Measurements from ENCODE around the gene ARPC1A.
A peak's percentile ranks its signal among the peaks of the same experiment; 100 is the strongest.

Gene ARPC1A

DNA sequence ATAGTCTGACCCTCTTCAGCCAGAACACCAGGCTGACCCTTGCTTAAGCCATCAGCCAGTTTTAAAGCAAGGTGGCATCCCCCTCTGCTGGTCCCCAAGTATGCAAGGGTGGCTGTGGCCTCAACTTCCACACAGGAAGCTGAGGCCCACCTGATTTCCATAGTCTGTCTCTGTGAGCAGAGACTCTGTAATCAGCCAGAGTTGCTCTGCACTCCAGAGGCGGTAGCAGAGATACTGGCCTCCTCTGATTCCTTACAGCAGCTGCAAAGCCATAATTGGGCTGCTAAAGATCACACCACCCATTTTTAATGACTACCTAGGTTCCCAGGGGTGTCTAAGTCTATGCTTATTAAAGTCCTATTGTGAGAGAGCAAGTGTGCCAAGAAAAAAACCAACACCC lies 80.9 kb downstream of the ARPC1A start:
- Histone ChIP-seq H3K4me3 (ENCODE audit: low read depth in 1 of 2, low read length in 1 of 2) (no peak overlapping the region), H3K9me3 (no peaks in the 10 kb centered on the region), H3K27me3 (no peaks in the 10 kb centered on the region), H3K4me1 (ENCODE audit: control insufficient read depth in 1 of 2, insufficient read depth in 1 of 2, low read depth in 1 of 2, low read length in 1 of 2) (peaks cover 35 to 38% of the 10 kb centered on the region in 2 experiments), H3K36me3 (peaks cover 40% of the 10 kb centered on the region), H3K27ac (no peak overlapping the region)
- TF ChIP-seq, protein P1, sequence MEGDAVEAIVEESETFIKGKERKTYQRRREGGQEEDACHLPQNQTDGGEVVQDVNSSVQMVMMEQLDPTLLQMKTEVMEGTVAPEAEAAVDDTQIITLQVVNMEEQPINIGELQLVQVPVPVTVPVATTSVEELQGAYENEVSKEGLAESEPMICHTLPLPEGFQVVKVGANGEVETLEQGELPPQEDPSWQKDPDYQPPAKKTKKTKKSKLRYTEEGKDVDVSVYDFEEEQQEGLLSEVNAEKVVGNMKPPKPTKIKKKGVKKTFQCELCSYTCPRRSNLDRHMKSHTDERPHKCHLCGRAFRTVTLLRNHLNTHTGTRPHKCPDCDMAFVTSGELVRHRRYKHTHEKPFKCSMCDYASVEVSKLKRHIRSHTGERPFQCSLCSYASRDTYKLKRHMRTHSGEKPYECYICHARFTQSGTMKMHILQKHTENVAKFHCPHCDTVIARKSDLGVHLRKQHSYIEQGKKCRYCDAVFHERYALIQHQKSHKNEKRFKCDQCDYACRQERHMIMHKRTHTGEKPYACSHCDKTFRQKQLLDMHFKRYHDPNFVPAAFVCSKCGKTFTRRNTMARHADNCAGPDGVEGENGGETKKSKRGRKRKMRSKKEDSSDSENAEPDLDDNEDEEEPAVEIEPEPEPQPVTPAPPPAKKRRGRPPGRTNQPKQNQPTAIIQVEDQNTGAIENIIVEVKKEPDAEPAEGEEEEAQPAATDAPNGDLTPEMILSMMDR (IDR thresholded peaks at IDR 0.05) = no peak

DNA sequence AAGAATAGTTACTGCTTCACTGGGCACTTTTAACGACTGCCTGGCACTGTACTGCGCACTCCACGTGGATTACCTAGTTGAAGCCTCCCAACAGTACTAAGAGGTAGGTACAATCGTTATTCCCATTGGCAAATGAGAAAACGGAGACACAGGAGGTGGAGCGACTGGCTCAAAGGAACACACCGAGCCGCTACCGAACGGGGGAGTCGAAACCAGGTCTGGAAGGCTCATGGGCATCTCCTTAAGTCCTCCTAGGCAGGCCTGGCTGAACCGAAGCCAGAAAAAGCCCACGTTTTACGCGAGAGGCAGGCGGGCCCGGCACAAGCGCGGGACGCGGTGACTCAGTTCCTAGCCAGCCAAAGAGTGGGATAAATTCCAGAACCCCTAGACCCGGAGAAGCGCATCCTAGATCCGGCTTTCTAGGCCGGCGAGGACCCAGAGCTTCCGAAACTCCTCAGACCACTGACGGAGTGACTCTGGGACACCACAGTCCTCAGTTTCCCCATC lies 82.2 kb downstream of the ARPC1A start:
- TF ChIP-seq, protein P1 (IDR thresholded peaks at IDR 0.05) = no peak
- H3K4me1 ChIP-seq (ENCODE audit: control insufficient read depth in 1 of 2, insufficient read depth in 1 of 2, low read depth in 1 of 2, low read length in 1 of 2) = peaks cover 35 to 38% of the 10 kb centered on the region in 2 experiments
- H3K4me3 ChIP-seq (ENCODE audit: low read depth in 1 of 2, low read length in 1 of 2) = peak overlapping the region; percentile 79 to 100
- no peaks in the 10 kb centered on the region for H3K9me3 ChIP-seq
- peak overlapping the region; percentile 96 for H3K27ac ChIP-seq
- H3K36me3 ChIP-seq = peaks cover 51% of the 10 kb centered on the region
- no peaks in the 10 kb centered on the region for H3K27me3 ChIP-seq

DNA sequence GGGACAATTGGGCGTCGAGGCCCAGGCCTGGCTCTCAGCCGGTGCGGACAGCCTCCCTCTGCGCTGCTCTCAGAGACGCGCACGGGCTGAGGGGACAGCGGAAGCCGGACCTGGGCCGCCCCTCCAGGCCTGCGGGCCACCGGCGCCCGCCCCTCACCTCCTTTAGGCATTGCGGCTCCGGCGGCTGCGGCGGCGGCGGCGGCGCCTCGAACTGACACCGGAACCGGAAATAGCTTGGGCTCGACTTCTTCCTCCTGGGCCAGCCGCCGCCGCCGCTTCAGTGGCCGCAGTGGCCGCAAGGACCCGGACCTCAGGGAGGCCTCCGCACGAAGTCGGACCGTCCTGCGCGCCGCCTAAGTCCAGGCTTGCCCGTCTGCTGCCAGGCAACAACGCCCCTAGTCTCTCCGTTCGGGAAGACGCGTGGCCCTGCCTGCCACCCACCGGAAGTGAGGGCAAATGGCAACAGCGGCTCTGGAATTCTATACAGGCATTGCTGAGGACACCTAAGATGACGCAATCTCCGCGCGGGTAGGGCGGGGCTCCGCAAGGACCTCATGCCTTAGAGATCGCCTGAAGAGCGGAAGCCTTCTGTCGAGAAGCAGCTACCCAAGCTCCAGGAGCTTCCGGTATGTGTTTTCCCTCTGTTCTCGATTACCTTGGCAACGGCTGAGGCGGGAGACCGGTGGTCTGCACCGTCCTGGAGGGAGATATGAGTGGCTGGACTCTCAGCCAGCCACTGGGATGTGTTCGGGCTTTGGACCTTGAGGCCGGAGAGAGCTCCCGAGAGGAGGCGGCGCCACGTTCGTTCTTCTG lies 82.9 kb downstream of the ARPC1A start, which contains the start of the genes BUD31 and PDAP1:
TSS of gene BUD31 (plus strand) at position 591 of the 813 bp plus-strand sequence. CDS start 2,124 bp downstream, outside the sequence.
TSS of gene PDAP1 (minus strand) at position 219 of the 813 bp plus-strand sequence. CDS start at position 170, 49 bp downstream.
- H3K4me3 ChIP-seq (ENCODE audit: low read depth in 1 of 2, low read length in 1 of 2) = peak within 1 kb of the TSS; percentile 79 to 100
- TF ChIP-seq, protein P1 (IDR thresholded peaks at IDR 0.05) = peak; percentile 61
- H3K4me1 ChIP-seq (ENCODE audit: control insufficient read depth in 1 of 2, insufficient read depth in 1 of 2, low read depth in 1 of 2, low read length in 1 of 2) = peaks cover 35 to 38% of the 10 kb centered on the region in 2 experiments
- peaks cover 51% of the 10 kb centered on the region for H3K36me3 ChIP-seq
- H3K9me3 ChIP-seq = no peaks in the 10 kb centered on the region
- no peaks in the 10 kb centered on the region for H3K27me3 ChIP-seq
- H3K27ac ChIP-seq = peak within 1 kb of the TSS; percentile 96

DNA sequence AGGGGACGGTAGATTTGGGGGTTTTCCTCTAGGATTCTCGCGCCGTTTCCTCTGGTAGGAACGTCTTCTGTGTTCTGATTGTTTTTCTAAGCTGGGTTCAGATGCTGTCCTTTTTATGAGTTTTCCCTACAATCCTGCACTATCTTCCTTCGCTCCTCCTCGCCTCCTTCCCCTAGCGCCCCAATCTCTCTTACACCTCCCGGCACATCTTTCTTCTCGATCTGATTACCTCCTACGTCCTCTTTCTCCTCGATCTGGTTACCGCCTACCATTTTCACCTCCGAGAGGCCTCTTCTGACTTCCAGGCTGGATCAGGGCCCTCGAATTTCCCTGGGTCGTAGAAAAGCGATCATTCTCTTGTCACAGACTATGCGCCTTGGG lies 83.5 kb downstream of the ARPC1A start:
- H3K27me3 ChIP-seq = no peaks in the 10 kb centered on the region
- H3K27ac ChIP-seq = peak overlapping the region; percentile 96
- H3K4me1 ChIP-seq (ENCODE audit: control insufficient read depth in 1 of 2, insufficient read depth in 1 of 2, low read depth in 1 of 2, low read length in 1 of 2) = peaks cover 35 to 38% of the 10 kb centered on the region in 2 experiments
- H3K4me3 ChIP-seq (ENCODE audit: low read depth in 1 of 2, low read length in 1 of 2) = peak overlapping the region; percentile 79 to 100
- H3K36me3 ChIP-seq = peaks cover 51% of the 10 kb centered on the region
- H3K9me3 ChIP-seq = no peaks in the 10 kb centered on the region
- TF ChIP-seq, protein P1 (IDR thresholded peaks at IDR 0.05) = no peak

DNA sequence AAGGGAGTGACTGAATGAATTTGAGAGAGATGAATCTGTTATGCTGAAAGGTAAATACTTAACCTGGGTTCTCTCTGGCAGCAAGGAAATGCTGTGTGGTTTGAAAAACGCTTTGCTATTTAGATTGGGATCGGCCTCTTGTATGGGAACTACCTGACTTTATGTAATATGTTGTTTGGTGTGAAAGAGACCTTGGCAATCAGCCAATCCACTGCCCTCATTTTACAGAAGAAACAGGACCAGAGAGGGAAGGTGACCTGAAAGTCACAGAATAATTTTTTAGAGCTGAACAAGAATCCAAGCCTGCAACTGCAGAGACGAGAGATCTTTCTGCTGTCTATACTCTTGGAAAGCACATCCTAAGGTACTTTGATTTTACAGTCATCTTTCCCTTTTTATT lies 84.1 kb downstream of the ARPC1A start:
- Histone ChIP-seq H3K27ac (peak overlapping the region; percentile 96), H3K4me3 (ENCODE audit: low read depth in 1 of 2, low read length in 1 of 2) (peak overlapping the region; percentile 79 to 100), H3K4me1 (ENCODE audit: control insufficient read depth in 1 of 2, insufficient read depth in 1 of 2, low read depth in 1 of 2, low read length in 1 of 2) (peaks cover 35 to 38% of the 10 kb centered on the region in 2 experiments), H3K36me3 (peaks cover 51% of the 10 kb centered on the region), H3K27me3 (no peaks in the 10 kb centered on the region), H3K9me3 (no peaks in the 10 kb centered on the region)
- TF ChIP-seq, protein P1 (IDR thresholded peaks at IDR 0.05) = no peak

Measured in neutrophil (primary cell).